ENCODE data around the gene DLGAP1.
"Not testable (repeated sequence)": the region's sequence is repeated elsewhere in the genome, so short reads cannot be mapped to it uniquely, and the experiment has no call there.

DLGAP1 gene

DNA sequence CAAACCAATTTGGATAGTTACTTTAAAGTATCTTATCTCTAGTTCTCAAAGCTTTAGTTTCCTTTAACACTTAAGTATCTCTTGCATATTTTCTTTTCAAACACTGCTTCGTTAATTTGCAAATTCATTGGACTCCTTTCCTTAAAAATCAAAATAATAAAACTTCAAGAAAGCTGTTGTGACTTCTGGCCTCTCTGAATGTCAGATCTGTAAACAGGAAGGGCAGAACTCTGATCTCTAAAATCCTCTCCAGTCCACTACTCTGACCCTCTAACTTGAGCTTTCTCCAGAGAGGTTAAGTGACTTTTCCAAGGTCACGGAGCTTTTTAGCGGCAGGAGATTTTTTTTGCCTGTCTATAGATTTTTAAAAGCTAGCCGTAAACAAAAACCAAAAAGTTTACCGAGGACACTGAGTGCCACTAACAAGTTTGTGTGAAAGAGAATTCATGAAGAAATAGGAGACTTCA lies 849.6 kb downstream of the DLGAP1 start:
- no peak for DNase-seq (ENCODE audit: low read depth in 2 of 2)

DNA sequence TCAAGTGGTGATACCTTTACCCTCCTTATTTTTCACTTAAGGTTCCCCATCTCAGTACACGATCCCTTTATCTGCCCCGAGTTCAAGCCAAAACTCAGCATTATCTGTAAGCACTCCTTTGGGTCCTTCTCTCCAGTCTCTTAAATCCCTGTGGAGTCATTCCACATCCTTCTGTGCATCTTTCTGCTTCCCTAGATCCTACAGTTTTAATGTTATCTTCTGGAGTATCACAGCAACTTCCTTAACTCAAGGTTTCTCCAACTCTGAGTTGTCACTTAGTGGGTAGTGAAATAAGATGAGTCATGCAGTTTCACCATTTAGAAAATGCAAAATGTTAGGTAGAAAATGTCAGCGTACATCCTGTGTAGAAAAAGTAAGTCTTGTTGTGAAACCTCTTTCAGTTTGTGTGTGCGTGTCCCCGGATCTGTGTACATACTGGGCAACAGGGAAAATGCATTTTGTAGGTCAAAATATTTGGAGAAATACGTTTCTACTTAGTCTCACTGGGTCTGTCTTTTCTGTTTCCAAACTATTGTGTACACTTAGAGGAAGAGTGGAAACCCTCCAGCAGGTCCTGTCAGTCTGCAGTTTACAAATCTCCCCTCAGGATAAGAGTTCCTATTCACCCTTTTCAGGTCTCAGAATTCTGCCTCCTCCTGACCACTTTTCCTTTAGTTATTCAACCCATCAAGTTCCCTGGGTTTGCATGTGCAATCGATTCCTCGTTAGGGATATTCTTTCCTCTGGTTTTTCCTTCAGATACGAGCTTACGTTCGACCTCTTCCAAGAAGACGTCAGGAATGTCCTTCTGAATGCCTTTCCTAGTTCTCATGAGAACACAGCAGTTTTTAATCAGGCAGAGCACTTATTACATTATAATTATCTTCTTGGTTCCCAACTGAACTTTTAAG lies 850.4 kb downstream of the DLGAP1 start:
- DNase-seq (ENCODE audit: low read depth in 2 of 2) = no peak

DNA sequence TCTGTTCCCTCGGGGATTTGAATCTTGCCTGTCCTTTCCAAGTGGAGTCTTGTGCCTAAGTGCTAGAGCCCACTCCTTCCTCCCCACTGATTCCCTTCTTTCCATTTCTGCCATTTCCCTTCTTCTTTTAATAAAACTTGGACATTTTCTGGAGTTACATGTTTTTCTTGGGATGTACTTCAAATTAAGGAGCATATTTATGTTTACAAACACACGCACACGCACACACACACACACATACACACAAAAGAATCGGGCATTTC lies 850.9 kb downstream of the DLGAP1 start:
- no peak for DNase-seq (ENCODE audit: low read depth in 2 of 2)

DNA sequence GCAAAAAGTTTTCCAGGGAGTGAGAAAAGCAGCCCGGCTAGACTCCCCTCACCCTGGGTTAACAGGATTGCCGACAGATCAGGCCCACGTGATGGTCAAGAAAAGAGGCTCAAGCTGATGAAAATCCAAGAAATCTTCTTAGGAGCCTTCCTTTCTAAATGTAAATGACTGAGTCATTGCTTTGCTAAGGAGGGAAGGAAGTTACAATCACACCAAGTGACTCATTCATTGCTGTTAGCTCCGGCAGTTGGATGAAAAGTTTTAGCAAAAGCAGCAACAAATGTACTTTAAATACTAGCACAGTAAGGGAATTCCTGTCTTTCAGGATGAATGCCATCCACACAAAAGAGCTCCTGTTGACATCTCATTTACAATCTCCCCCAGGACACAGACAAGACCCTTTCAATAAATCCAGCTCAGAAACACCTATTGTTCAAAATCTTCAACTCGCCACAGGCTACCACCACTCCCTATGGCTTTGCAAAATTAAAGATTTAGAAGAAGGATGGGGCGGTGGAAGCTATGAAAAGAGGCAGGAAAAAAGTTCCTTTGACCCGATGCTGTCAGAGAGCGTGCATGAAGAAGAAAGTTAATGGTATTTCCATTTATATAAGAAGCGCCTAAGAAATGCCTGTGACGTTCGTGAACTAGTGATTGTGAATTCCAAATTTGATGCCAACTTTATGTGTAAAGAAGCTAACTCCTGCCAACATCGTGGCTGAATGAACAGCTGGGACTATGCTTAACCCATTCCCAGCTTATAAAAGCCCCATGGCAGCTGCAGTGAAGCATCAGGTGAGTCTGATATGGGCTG lies 851.5 kb downstream of the DLGAP1 start:
- DNase-seq (ENCODE audit: low read depth in 2 of 2) = no peak

DNA sequence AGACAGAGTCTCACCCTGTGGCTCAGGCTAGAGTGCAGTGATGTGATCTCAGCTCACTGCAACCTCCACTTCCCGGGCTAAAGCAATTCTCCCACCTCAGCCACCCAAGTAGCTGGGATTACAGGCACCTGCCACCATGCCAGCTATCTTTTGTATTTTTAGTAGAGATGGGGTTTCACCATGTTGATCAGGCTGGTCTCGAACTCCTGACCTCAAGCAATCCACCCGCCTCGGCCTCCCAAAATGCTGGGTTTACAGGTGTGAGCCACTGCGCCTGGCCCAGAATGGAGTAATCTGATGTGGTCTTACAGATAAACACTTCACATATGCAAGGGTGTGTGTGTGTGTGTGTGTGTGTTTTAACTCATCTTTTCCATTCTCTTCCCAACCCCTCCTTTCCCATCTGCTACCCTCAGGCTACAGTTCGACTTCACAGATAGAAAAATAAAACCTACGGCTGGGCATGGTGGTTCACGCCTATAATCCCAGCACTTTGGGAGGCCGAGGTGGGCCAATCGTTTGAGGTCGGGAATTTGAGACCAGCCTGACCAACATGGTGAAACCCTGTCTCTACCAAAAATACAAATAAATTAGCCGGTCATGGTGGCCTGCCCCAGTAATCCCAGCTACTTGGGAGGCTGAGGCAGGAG lies 853.9 kb downstream of the DLGAP1 start:
- DNase-seq (ENCODE audit: low read depth in 2 of 2) = not testable (repeated sequence)

DNA sequence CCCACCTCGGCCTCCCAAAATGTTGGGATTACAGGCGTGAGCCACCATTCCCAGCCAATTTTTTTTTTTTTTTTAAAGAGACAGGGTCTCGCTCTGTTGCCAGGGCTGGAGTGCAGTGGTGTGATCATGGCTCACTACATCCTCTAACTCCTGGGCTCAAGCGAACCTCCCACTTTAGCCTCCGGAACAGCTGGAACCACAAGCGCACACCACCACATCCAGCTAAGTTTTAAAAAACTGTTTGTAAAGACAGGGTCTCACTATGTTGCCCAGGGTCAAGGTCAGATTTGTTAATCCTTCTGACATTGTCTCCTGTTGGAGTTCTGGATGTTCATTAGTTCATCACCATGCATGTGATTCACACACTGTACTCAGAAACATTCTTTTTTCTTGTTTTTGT lies 855.2 kb downstream of the DLGAP1 start:
- no peak for DNase-seq (ENCODE audit: low read depth in 2 of 2)

DNA sequence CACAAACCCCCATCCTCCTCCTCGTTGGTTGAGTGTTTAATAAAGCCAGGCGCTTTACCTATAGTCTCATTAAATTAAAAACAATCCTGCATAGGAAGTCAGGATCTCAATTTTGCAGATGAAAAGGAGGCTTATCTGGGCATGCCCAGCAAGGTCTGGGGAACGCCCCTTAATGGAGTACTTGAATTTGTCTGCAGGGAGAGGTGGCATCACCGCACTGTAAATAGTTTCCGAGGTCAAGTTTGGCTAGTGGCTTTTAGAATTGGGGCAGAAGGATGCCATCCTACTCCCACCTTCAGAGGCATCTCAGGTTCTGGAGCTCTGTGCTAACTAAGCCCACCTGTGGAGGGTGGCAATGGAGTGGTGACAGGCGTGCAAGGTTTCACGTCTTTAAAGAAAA lies 855.9 kb downstream of the DLGAP1 start:
- DNase-seq (ENCODE audit: low read depth in 2 of 2) = no peak

DNA sequence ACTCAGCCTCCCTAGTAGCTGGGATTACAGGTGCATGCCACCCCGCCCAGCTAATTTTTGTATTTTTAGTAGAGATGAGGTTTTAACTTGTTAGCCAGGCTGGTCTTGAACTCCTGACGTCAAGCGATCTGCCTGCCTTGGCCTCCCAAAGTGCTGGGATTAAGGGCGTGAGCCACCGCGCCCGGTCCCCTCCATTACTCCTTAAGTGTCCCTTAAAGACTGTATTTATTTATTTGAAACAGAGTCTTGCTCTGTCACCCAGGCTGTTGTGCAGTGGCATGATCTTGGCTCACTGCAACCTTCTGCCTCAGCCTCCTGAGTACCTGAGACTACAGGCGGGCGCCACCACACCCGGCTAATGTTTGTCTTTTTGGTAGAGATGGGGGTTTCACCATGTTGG lies 856.5 kb downstream of the DLGAP1 start:
- no peak for DNase-seq (ENCODE audit: low read depth in 2 of 2)

DNA sequence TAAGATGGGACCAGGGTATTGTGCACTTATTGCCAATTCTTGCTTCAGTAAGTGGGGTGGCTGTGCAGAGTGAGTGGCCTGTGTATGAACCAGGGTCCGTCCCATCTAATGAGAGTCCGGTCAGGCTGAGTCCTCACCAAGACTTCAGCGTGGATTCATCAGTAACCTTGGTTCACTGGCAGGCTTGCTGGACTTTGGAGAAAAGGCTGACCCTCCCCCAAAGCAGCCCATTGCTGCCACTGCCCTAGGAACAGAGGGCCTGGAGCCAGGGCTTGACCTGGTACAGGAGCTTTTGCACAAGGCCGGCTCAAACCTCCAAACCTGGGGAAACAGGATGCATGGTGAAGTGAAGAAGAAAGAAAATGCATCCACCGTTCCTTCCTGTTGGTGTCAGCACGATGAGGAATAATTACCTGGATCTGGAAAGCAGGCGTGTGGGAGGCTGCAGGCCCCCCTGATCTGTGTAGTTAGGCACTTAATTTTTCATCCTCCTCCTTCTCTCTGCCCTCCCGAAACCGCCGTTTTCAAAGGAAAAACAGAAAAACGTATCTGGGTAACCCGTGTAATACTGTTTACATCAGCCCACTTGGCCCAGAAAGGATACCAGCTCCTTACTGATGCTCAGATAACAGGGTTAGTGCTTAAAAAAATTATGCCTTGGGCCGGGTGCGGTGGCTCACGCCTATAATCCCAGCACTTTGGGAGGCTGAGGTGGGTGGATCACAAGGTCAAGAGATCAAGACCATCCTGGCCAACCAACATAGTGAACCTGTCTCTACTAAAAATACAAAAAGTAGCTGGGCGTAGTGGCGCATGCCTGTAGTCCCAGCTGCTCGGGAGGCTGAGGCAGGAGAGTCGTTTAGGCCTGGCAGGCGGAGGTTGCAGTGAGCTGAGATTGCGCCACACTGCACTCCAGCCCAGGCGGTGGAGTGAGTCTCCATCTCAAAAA lies 857.4 kb downstream of the DLGAP1 start:
- no peak for DNase-seq (ENCODE audit: low read depth in 2 of 2)

DNA sequence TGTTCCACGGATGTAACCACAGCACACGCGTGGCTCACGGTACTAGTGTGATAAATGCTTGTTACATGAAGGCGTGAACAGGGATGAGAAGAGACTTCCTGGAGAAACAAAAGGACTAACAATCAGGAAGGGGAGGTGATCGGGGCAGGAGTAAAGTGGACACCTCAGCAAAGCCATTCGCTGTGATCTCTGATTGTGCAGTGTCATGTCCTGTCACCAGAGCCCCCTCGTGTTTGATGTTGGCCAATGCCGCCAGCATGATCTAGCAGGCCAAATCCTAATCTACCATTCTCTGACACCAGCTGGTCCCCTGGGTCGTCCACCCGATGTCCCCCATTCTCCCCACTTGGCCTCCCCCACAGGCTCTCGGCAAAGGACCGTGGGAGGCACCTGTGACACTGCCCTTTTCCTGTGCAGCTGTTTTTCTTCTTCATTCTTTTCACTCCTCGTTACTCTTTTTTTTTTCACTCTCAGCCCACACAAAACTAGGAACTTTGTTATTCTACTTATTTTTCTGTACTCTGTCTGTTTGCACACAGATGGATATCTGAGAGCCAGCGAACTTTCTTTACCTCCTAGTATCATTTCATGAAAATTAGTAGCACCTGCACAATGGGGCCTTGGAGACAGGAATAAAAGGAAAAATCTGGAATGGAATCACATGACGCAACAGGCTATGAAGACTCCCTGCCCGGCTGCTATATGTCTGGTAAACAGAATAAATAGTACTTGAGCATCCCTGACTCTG lies 858.3 kb downstream of the DLGAP1 start:
- no peak for DNase-seq (ENCODE audit: low read depth in 2 of 2)

DNA sequence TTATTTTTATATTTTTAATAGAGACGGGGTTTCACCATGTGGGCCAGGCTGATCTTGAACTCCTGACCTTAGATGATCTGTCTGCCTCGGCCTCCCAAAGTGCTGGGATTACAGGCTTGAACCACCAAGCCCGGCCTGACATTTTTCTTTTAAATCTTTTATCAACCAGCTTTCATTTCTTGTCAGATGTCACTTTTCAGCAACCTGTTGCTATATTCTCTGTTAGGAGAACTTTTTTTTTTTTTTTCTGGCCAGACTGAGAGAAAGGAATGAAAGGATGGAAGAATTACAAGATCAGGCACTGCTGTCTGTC lies 858.8 kb downstream of the DLGAP1 start:
- DNase-seq (ENCODE audit: low read depth in 2 of 2) = no peak

DNA sequence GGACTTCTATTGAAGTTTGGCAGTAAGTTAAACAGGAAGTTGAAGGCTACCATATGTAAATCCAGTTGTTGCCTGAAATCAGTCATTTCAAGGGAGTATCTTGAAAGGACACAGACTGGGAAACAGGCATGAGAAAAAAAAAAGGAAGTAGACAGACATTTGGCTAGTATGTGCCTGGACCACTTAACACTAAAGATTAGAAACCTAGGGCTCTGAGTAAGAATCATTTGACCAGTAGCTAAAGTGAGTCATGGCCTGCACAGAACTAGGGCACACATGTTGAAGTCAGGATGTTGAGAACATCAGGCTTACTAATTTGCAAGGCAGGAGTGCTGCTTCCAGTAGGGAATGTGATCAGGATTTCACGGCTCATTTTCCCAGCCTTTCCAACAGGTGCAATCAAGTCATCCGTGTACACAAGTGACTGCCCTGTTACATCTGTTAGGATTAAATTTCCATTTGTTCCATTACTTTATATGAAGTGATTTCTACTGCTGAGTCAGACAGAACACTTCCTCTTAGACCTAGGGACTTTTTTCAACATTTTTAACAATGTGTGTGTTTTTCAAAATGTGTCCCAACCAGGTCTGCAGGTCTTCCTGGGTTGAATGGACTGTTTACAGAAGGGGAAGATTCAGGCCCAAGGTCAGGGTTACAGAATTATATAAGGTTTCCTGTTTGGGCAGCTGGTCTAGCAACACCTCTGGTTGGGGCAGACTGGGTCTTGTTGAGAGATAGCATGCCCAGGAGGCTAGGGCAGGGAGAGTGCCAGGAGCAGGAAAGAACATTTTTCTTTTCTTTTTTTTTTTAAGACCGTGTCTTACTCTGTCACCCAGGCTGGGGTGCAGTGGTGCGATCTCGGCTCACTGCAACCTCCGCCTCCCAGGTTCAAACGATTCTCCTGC lies 859.5 kb downstream of the DLGAP1 start:
- no peak for DNase-seq (ENCODE audit: low read depth in 2 of 2)

DNA sequence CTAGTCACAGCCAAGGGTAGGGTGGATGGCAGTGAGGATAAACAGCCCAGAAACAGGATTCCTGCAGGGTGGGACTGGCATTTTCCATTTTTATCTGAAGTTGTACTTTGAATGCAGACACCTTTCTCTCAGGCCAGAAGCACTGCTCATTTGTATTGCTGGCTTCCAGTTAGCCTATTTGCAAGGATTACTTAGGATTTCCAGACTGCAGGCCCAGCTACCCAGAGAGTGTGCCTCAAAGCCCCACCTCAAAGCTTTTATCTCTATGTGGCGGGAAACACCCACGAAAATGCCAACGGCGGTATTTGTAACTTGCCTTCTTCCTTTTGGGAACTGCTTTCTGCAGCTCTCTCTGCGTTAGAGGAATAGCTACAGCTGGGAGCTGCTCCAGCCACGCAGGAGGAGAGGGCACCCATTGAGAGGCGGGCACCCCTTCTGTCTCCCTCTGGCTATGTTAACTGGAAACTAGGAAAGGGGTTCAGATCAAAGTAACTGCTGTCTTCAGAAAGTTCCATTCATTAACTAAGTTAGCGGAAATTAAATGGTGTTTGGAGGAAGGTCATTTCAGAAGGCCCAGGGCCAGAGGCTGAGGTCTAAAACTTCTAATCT lies 860.2 kb downstream of the DLGAP1 start:
- DNase-seq (ENCODE audit: low read depth in 2 of 2) = no peak

DNA sequence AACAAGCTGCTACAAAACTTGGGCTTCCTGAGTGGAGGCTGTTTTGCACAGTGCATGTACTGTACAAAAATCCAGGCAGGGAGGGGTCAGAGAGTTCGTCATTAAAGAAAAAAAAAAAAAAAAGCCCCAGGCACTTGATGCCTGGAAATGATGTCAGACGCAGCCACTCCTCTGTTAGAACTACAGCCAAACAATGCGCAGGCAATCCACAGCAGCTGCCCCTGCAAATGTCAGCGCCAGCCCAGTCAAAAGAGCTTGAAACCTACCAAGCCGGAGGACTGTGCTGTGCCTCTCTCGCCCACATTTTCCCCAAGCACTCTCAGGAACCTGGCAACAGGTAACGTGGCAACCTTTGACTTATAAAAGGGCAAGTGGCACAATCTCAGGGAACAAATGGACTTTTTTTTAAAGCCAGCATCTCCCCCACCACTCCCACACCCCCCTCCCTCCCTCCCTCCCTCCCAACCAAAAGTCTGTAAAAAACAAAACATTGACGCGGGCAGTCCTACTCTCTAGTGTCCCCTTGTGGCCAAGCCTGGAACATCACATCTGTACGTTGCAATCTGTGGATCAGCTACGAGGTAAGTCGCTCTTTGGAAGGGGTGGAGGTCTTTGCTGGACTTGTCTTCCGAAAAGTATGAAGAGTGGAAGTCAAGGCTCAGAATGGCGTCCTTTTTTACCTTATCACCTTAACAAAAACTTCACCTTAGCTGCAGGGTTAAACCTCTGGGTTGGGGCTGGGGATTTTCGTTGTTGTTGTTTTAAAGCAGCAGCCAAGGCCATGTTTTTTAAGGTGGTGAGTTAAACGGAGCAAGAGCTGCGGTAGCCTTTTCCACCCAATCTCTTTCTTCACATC lies 861.0 kb downstream of the DLGAP1 start:
- DNase-seq (ENCODE audit: low read depth in 2 of 2) = peak; percentile 80 to 83

DNA sequence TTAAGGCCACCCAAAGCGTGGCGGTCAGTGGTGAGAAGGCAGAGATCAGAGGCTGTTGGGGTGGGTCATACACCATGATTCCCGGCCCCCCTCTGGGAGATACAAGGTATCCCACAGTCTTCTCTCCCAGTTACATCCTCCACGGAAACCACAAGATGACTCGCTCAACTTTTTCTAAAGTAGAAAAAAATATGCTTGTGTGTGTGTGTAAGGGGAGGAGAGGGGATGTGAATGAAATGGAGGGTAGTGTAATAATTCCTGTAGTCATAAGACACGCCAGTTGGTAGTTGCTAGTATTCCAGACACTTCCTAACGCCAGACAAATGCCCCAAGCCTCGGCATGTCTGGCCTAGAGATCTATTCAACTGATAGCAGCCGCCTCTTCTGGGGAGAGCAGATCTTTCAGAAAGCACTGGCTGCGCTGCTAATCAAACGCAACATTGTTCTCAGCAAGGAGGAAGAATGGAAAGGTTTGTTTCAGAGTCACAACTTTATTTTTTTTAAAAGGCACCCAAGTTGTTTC lies 861.7 kb downstream of the DLGAP1 start:
- DNase-seq (ENCODE audit: low read depth in 2 of 2) = no peak

DNA sequence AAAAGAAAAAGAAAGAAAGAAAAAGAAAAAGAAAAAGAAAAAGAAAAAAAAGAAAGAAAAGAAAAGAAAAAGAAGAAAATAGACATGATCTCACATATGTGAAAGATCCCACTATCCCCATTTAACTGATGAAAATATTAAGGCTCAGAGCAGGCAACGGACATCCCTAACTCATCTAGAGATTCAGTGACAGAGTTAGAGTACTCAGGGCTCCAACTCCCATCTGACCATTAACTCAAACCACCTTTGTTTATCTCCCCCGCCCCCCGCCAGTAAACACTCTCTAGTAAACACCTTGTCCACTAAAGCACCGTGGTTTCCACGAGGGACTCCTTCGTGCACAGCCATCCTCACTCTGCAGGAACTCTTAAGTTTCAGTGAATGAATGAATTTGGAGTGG lies 862.2 kb downstream of the DLGAP1 start:
- no peak for DNase-seq (ENCODE audit: low read depth in 2 of 2)

DNA sequence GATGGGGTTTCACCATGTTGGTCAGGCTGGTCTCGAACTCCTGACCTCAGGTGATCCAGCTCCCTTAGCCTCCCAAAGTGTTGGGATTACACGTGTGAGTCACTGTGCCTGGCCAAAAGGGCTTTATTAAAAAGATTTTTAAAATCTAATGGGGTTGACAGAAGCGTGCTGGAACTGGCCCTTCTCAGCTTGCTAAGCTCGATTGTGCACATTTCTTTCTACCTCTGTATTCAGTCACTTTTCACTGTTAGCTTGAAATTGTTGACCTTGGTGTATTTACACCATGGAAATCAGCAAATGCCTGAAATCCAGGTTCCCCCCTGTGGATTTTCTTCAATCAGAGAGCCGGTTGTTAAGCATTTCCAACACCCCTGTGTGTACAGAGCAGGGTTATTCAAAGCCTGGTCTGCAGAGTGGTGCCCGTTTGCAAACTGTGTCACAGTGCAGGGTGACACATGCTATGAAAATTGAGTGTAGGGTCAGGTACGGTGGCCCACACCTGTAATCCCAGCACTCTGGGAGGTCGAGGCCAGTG lies 864.9 kb downstream of the DLGAP1 start:
- no peak for DNase-seq (ENCODE audit: low read depth in 2 of 2)

All from stimulated activated CD4-positive, alpha-beta T cell treated with anti-CD3 and anti-CD28 coated beads, Interleukin-15, amount 100 ng/mL, for 48 hours (primary cell).